DND-41 (cell line): ENCODE data around the gene MAP3K10.

Source experiments
- ATAC-seq: fragments of 200-7000 bp; cut with Tn5 transposase; 3 replicates; pipeline ENCODE4 v1.9.1; 2021; ENCODE audit warnings: low read depth; ENCODE audit not compliant: insufficient read depth
- DNase-seq: peaks from one replicate; pipeline ENCODE4 v3.0.0-alpha.2; 2020
- H2AFZ ChIP-seq: 2 replicates; pipeline ENCODE4 v1.6.0; 2012; ENCODE audit warnings: low read depth, low read length
- H3K27ac ChIP-seq: 2 replicates; pipeline ENCODE4 v1.5.1; 2012; ENCODE audit warnings: low read length, inconsistent platforms
- H3K27me3 ChIP-seq: fragments of 200-600 bp; sonication (generic); 2 replicates; pipeline ENCODE4 v1.6.0; 2012; ENCODE audit warnings: low read length, mild to moderate bottlenecking, inconsistent platforms; ENCODE audit not compliant: insufficient read depth, poor library complexity
- H3K36me3 ChIP-seq: 2 replicates; pipeline ENCODE4 v1.5.1; 2012; ENCODE audit warnings: low read length, inconsistent platforms; ENCODE audit not compliant: insufficient read depth
- H3K4me1 ChIP-seq: 2 replicates; pipeline ENCODE4 v1.5.1; 2012; ENCODE audit warnings: mild to moderate bottlenecking, low read length; ENCODE audit not compliant: insufficient read depth
- H3K4me2 ChIP-seq: 2 replicates; pipeline ENCODE4 v1.6.0; 2012; ENCODE audit warnings: mild to moderate bottlenecking, moderate library complexity, low read length, inconsistent platforms; ENCODE audit not compliant: insufficient read depth
- H3K4me3 ChIP-seq, 2 experiments: fragments of 200-600 bp in 1 of 2; shearing (Covaris generic) in 1 of 2; 2 replicates each; pipeline ENCODE4 v1.5.1; 2012 to 2016; ENCODE audit warnings: inconsistent platforms in 2 of 2, low read length in 2 of 2, mild to moderate bottlenecking in 2 of 2, low read depth in 1 of 2, moderate library complexity in 1 of 2
- H3K79me2 ChIP-seq: 2 replicates; pipeline ENCODE4 v1.6.0; 2012; ENCODE audit warnings: low read length, inconsistent platforms; ENCODE audit not compliant: insufficient read depth
- H3K9ac ChIP-seq: 2 replicates; pipeline ENCODE4 v1.6.0; 2012; ENCODE audit warnings: low read depth, mild to moderate bottlenecking, inconsistent platforms, low read length, moderate library complexity
- H3K9me3 ChIP-seq: 2 replicates; pipeline ENCODE4 v1.5.1; 2012; ENCODE audit warnings: low read length, moderate library complexity, mild to moderate bottlenecking, inconsistent platforms; ENCODE audit not compliant: insufficient read depth, severe bottlenecking
- H4K20me1 ChIP-seq: 2 replicates; pipeline ENCODE4 v1.6.0; 2012; ENCODE audit warnings: low read length; ENCODE audit not compliant: insufficient read depth
- CTCF ChIP-seq: IDR thresholded peaks from 2 replicates; pipeline ENCODE4 v1.5.1; 2012; ENCODE audit warnings: borderline replicate concordance, low read length, moderate library complexity, mild to moderate bottlenecking; ENCODE audit not compliant: poor library complexity, severe bottlenecking; ENCODE audit errors: extremely low read depth
- EZH2 ChIP-seq: IDR thresholded peaks from 3 replicates; pipeline ENCODE4 v1.6.1; 2012; ENCODE audit warnings: borderline replicate concordance, low read depth, mild to moderate bottlenecking, moderate library complexity, low read length, inconsistent platforms; ENCODE audit not compliant: severe bottlenecking

The MAP3K10 gene

DNA sequence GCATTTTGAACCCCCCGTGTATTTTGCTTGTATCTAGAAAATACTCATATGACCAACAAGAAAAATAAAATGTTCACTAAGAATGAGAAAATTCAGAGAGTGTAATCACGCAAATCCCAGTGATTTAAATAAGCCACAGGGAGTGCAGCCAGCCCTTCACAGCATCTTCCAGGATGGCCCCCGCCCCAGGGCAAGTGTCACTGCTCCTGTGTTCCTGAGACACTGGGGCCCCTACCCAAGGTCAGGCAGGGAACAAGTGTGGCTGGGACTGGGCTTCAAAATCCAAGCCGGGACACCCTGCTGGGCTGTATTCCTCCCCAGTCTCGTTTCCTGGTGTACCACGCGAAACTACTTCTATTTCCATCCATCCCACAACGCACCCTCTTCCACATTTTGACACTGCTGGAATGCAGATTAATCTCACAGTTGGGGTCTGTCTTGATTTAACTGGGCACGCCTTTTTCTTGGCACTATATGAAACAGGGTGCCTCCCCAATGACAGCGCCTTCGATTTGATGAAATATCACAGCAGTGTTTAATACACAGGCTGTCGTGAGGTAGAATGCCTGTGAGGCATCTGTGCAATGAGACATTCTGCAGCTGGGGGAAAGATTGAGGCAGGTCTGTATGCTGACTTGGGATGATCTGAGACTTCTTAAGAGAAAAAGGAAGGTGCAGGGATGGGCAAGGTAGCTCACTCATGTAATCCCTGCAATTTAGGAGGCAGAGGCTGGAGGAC, 53.5 kb downstream of the MAP3K10 start:
- H3K27ac ChIP-seq, result no peak overlapping the region
- peaks cover 44% of the 10 kb centered on the region for H3K79me2 ChIP-seq
- H3K4me2 ChIP-seq, result no peak overlapping the region
- no peaks in the 10 kb centered on the region for H3K27me3 ChIP-seq
- TF ChIP-seq EZH2, result no peak
- TF ChIP-seq CTCF, result no peak
- H3K9ac ChIP-seq, result no peak overlapping the region
- H4K20me1 ChIP-seq, result peaks cover 56% of the 10 kb centered on the region
- no peak overlapping the region for H3K4me3 ChIP-seq
- no peaks in the 10 kb centered on the region for H3K4me1 ChIP-seq
- no peak for DNase-seq
- H2AFZ ChIP-seq, result no peak overlapping the region
- no peaks in the 10 kb centered on the region for H3K9me3 ChIP-seq
- ATAC-seq, result no peak
- H3K36me3 ChIP-seq, result peaks cover 68% of the 10 kb centered on the region

DNA sequence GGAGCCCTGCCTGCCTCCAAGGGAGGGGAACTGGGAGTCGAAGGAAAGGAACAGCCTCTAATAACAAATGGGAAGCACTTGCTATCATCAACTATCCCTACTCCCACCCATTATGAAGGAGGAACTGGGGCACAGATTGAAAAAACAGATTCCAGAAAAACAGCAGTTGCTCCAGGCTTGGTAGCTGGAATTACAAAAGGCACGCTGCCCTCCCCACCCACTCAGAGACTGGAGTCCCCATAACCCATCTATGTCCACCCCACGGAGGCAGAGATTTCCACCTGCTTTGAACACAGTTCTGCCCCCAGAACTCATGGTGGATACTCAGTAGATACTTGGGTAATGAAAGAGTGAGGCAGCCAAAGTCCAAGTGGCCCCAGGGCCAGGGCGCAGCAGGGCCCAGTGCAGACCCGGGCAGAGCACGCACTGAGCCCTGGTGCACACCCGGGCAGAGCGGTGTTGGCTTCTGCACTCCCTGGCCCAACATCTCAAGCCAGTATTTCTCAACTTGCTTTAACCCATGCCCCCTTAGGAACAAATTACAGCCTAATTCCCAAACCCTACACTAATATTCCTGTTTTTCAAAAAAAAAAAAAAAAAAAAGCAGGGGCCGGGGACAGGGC, 54.4 kb downstream of the MAP3K10 start:
- H3K36me3 ChIP-seq, result peaks cover 67% of the 10 kb centered on the region
- H3K27ac ChIP-seq, result no peak overlapping the region

GRCh38 chr19:40246292-40247073, 55.3 kb downstream of the MAP3K10 start:
- Histone ChIP-seq H2AFZ (no peak overlapping the region), H4K20me1 (peaks cover 60% of the 10 kb centered on the region), H3K9ac (no peak overlapping the region), H3K9me3 (no peaks in the 10 kb centered on the region), H3K36me3 (peaks cover 64% of the 10 kb centered on the region), H3K4me2 (no peak overlapping the region), H3K27me3 (no peaks in the 10 kb centered on the region), H3K27ac (no peak overlapping the region), H3K4me3 (no peak overlapping the region), H3K79me2 (peaks cover 50% of the 10 kb centered on the region), H3K4me1 (no peaks in the 10 kb centered on the region)
- no peak for TF ChIP-seq EZH2
- no peak for TF ChIP-seq CTCF
- DNase-seq, result no peak
- ATAC-seq, result no peak

More for the DNA sequence above, 54.4 kb downstream of the MAP3K10 start:
- no peak overlapping the region for H3K4me2 ChIP-seq
- no peak overlapping the region for H3K9ac ChIP-seq
- peaks cover 58% of the 10 kb centered on the region for H4K20me1 ChIP-seq
- no peaks in the 10 kb centered on the region for H3K4me1 ChIP-seq
- TF ChIP-seq CTCF (no peak), EZH2 (no peak)
- H3K79me2 ChIP-seq, result peaks cover 47% of the 10 kb centered on the region
- H3K27me3 ChIP-seq, result no peaks in the 10 kb centered on the region
- H3K4me3 ChIP-seq, result no peak overlapping the region
- no peaks in the 10 kb centered on the region for H3K9me3 ChIP-seq
- no peak overlapping the region for H2AFZ ChIP-seq
- no peak for ATAC-seq
- no peak for DNase-seq
